HG03457 (cell line): ENCODE measurements around the gene MARCHF6.
"Not testable (repeated sequence)": the region's sequence is repeated elsewhere in the genome, so short reads cannot be mapped to it uniquely, and the experiment has no call there.

Source experiments
- ATAC-seq: cut with Tn5 transposase; IDR thresholded peaks from one replicate; pipeline ENCODE4 v1.9.1; 2021; ENCODE audit warnings: moderate number of reproducible peaks; ENCODE audit not compliant: unreplicated experiment

MARCHF6 gene

GRCh38 chr5:10374046-10375022 lies 20.8 kb downstream of the MARCHF6 start:
- no peak for ATAC-seq

GRCh38 chr5:10375146-10375545 lies 21.7 kb downstream of the MARCHF6 start:
- not testable (repeated sequence) for ATAC-seq

- ATAC-seq, result no peak
Observed at GRCh38 chr5:10376544-10376943, 23.0 kb downstream of the MARCHF6 start.

GRCh38 chr5:10377081-10377480 lies 23.6 kb downstream of the MARCHF6 start:
- no peak for ATAC-seq

- ATAC-seq, result no peak
Observed at GRCh38 chr5:10381803-10382202, 28.3 kb downstream of the MARCHF6 start.

- ATAC-seq, result no peak
Observed at GRCh38 chr5:10384483-10384882, 31.0 kb downstream of the MARCHF6 start.

- no peak for ATAC-seq
Observed at GRCh38 chr5:10387690-10388089, 34.2 kb downstream of the MARCHF6 start.

GRCh38 chr5:10391130-10391529 lies 37.6 kb downstream of the MARCHF6 start:
- no peak for ATAC-seq

GRCh38 chr5:10392567-10393328 lies 39.3 kb downstream of the MARCHF6 start:
- not testable (repeated sequence) for ATAC-seq

- no peak for ATAC-seq
Observed at GRCh38 chr5:10393491-10393890, 40.0 kb downstream of the MARCHF6 start.

- ATAC-seq, result no peak
Observed at GRCh38 chr5:10396552-10396951, 43.1 kb downstream of the MARCHF6 start.

- no peak for ATAC-seq
Observed at GRCh38 chr5:10399839-10400238, 46.3 kb downstream of the MARCHF6 start.

- no peak for ATAC-seq
Observed at GRCh38 chr5:10400411-10400810, 46.9 kb downstream of the MARCHF6 start.

GRCh38 chr5:10400831-10401230 lies 47.3 kb downstream of the MARCHF6 start:
- no peak for ATAC-seq

GRCh38 chr5:10401498-10401897 lies 48.0 kb downstream of the MARCHF6 start:
- ATAC-seq, result peak; percentile 88
